SK-N-MC (cell line): Measurements from ENCODE around the gene MPO.

Experiments used
- EZH2 ChIP-seq: fragments of 200-600 bp; sonication (generic); IDR thresholded peaks from one replicate; pipeline ENCODE4 v1.6.1; 2017; ENCODE audit warnings: antibody characterized with exemption
- POLR2AphosphoS5 ChIP-seq: IDR thresholded peaks from 2 replicates; pipeline ENCODE4 v1.6.1; 2012; ENCODE audit warnings: mild to moderate bottlenecking, low read depth, low read length, borderline replicate concordance

DNA sequence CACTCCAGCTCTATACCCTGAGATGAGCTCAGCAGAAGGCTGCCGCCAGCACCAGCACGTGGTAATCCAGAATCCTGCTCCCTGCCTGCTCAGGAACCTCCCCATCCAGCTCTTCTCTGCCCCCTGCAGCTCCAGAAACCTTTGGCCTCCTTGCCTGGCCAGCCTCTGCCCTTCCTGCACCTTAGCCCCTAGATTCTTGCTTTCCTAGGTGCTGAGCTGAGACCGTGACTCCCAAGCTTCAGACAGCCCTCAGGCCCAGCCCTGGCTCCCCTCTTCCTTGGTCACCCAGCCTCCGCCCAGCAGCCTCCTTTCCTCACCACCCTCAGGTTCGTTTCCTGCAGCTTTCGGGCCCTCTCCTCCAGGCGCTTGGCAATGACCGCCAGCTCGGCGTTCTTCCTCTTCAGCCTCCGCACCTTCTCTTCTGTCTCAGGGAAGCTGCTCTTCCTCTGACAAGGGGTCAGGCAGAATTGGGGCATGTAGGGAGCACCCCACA lies 45.3 kb upstream of the MPO start:
- TF ChIP-seq POLR2AphosphoS5 (no peak), EZH2 (no peak)
